NCI-H510A (cell line): Measurements from ENCODE around the gene BARX1.
"Not testable (repeated sequence)": the region's sequence is repeated elsewhere in the genome, so short reads cannot be mapped to it uniquely, and the experiment has no call there.

Experiments used
- DNase-seq: peaks from one replicate; lab custom pipeline; 2025; lab: John Stamatoyannopoulos, UW

BARX1 gene

DNA sequence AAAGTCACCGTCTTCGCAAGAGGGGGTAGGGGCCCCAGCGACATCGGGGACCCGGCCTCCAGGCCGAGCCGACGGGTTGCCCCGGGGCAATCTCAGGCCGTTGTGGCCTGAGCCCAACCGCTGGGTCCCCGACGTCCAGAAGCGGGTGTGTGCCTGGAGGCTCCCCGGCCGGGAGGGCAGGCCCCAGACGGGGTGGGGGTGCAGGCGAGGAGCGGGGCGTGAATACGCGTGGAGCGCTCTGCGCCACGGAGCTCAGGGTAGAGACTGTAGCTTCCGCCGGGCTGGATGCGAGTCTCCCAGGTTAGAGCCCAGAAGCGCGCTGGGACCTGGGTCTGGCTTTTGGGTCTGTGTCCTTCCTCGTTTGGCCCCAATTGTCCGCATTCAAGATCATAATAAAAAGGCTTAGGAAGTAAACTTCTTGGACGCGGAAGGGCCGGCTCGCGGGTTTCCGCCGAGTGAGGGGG, 3.5 kb downstream of the BARX1 start:
- DNase-seq: no peak

GRCh38 chr9:93950619-93951601, 4.2 kb downstream of the BARX1 start:
- no peak for DNase-seq

DNA sequence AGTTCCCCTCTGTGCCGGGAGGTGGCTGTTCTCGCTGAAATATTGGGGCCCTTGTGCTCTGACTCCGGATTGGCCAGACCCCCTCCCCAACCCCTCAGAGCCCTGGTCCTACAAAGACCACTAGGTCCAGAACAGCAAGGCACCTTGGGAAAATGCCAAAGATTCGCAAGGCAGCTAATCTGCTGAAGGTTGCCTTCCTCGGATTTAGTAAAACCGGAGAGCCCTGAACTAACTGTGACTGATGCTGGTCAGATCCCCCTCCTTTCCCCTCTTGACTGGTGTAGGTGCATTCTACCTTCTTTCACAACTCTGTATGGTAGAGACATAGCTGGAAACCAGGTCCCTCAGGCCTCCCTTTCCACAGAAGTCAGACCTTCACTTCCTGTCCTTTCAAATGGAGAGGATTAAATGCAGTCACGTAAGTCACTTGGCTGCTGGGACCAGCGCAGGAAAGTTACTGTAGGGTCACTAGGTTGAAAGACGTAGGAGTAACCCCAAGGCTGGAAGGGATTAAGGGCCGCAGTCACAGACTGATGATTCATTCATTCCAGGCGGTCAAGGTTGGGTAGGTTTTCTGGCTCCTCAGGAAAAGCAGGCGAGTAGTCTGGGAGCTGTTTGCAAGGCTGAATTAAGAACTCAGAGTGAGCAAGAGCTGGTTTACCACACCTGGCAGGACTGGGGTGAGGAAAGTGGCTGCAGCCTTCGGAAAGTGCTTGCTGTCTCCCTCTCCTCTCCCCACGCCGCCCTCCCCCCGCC, 5.3 kb downstream of the BARX1 start:
- no peak for DNase-seq

DNA sequence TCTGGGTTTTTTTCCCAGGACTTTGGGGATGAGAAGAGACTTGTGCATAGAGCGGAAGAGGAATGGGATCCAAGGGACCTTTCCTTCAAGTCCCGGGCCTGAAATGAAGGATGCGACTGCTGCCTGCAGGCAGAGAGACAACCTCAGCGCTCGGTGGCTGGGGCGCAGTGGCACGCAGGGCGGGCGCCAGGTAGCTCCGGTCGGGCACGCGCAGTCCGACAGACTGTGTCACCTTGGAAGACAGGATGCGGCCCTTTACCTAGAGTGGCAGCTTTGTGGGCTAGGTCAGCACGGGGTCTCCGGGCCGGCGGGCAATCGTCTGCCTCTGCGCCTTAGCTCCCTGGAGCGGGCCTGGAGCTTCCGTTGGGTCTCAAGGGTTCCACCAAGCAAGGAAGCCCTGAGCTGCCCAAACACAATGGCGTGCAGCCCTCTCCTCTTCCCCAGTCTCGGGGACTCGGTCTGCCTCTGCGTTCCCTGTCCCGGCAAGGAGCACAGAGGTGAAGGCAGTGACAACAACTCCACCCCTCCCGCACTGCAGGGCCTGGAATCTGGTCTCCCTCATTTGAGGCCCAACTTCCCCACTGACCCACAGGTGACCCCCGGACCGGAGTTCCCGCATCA, 6.0 kb downstream of the BARX1 start:
- no peak for DNase-seq

DNA sequence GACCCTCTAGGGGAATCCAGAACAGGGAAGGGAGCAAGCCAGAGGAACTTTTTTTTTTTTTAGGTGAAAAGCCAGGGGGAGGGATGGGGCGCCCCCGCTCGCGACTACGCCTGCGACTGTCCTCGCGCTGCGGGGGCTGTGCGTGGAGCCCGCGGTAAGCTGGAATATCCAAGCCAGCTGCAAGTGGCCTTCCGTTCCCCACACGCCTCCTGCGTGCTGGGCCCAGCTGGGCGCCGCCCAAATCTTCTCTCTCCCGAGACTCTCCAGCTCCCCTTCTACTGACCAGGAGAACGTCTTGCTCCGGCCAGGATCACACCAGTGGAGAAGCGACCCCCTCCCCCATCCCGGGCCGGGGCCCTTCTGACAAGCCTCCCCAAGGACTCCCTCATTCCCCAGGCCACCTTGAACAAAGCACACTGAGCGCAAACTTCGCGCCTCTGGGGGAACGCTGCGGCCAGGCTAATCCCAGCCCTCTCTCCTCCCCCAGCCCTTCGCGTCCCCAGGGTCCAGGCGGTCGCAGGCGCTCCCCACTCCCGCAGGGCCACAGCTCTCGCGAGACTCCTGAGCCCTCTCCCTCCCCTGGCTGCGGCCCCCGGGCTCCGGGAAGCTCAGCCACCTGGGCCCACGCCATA, 6.6 kb downstream of the BARX1 start:
- DNase-seq: no peak

DNA sequence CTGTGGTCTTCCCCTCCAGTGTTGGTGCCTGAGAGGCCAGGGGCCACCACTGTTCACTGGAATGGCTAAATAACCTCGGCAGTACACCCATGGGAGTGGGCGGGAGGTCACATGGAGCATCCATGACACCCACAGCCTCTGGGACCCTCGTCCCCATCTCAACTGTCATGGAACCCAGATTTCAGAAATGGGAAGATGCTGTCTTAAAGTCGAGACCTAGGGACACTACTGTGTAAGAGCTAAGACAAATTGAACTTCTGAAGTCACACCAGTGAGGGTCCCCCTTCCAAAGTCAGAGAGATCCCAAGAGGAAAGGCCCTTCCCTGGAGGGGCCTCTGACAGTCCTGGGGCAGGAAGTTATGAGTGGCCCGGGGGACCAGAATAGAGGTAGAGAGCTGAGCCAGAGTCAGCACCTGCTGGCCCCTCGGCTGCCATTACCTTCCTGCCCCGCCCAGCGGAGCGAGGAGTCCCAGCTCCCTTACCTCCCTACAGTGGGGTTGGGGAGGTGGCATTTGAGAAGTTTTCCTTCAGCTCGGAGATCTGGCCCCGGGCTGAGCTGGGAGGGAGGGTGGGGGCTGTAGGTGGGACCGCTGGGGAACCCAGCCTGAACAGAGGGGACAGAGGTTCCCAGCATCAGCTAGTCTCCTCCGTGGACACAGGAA, 7.6 kb downstream of the BARX1 start:
- DNase-seq: no peak

DNA sequence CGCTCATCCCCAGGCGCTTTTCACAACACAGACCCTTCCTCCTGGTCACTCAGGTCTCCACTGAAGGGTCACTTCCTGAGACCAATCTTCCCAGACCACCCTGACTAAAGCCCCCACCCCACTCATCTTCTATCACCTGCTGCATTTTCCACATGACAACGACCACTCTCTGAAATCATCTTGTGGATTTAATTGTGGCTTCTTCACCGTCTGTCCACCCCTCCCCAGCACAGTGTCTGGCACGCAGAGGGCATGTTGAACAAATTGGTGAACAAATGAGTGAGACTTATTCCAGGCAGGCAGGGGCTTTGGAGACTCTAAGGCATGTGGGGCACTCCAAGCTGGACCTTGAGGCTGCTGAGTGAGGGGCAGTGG, 8.8 kb downstream of the BARX1 start:
- no peak for DNase-seq

DNA sequence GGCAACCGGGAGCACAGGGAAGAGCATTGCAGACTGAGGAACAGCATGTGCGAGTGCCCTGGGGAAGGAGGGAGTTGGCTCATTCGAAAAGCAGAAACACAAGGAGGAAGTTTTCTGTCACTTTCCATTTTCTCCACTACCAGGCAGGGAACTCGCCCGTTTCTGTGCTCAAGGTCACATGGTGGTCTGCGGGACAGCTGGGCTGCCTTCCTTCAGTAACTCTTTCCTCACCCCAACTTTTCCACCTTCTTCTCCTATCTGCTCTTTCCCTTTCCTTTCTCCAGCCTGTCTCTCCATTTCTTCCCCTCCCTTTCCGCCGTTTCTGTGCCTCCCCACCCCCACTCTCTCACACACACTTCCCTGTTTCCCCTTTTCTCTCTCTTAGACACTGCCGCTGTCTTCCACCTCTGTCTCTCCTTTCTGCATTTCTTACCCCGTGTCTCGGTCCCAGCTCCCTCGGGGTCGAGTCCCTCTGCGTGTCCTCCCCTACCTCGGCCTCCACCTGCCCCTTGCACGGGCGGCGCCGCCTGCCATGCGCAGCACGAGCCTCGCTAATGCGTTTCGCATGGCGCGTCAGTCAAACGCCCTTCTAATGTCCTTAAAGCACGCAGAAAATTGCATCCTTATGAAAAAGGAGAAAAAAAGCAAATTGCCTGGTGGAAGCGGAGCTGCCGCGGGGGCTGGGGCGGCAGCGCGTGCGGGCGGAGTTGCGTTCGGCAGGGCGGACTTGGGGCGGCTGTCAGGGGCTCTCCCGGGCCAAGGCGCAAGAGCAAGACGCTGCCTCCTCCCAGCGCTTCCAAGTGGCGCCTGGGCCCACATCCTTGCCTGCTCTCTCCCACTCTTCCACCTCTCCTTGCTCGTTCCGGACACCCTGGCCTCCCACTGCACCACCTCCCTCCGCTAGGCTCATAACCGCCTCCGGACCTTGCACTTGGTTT, 9.5 kb downstream of the BARX1 start:
- no peak for DNase-seq

DNA sequence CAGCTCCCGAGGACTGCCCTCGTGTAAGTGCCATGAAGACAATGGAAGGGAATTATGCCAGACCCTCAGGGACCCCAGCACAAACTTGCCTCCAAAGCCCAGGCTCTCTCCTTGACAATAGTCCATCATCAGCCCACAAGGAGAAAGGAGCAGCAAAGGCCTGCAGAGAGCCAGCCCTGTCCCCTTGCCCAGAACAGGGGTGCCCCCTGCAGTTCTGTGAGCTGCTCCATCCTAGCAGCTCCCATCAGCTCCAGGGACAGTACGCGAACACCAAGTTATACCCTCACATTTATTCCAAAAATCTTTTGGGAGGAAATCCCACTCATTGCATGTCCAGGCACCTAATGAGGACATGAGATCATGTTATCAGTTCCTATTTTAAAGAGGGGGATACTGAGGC, 11.1 kb downstream of the BARX1 start:
- no peak for DNase-seq

DNA sequence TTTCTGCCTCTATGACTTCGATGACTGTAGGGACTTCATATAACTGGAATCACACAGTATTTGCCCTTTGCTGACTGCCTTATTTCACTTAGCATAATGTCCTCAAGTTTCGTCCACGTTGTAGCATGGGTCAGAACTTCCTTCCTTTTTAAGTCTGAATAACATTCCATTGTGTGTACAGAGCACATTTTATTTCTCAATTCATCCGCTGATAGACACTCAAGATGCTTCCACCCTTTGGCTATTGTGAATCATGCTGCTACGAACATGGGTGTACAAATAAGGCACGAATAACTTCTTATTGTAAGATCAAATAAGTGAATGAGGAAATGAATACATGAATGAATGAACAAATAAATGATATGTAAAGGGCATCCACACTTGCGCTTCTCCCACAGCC, 13.0 kb downstream of the BARX1 start:
- no peak for DNase-seq

DNA sequence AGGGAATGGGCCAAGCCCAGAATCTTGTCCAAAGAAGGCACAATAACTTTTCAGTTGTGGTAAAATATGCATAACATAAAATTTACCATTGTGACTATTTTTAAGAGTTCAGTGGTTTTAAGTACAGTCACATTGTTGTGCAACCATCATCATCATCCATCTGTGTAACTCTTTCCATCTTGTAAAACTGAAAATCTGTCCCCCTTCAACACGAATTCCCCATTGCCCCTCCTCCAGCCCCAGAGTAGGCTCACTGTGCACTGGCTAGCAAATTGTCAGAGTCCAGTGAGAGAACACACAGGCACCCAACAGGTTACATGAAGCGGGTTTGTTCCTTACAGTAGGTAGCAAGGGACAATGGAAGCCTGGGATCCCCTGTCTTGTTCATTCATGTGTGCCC, 13.7 kb downstream of the BARX1 start:
- DNase-seq: no peak

DNA sequence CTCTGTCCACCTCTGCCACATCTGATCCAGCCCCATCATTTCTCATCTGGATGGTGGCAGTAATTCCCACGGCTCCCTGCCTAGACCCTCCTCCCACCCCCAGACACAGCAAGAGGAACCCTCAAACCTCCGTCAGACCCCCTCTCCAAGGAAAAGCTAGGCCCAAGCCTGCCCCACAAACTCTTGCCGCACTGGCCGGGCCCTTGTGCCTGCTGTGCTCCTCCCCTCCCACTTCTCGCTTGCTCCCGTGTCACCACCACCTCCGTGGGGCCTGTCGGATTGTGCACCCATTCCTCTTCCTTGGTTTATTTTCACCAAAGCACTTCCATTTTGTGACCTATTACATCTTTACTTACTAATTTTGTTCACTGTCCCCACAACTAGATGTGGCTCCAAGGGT, 14.2 kb downstream of the BARX1 start:
- no peak for DNase-seq

- not testable (repeated sequence) for DNase-seq
Measured at GRCh38 chr9:93939589-93939988, 15.6 kb downstream of the BARX1 start.

DNA sequence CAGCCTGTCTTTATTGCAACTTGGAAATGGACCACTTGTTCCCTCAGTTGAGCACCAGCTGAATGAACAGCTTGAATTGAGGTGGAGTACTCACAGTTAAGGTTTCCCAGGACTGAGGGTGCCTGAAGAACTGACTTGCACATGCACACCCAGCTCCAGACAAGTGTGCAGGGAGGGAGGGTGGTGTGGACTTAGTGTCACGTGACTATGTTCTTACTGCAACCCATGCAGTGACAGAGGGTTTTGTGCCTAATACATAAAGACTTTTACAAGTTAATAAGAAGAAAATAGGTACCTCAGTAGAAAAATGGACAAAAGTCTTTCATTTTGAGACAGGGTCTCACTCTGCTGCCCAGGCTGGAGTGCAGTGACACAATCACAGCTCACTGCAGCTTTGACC, 18.0 kb downstream of the BARX1 start:
- no peak for DNase-seq

- no peak for DNase-seq
Measured at GRCh38 chr9:93931905-93932304, 23.2 kb downstream of the BARX1 start.

DNA sequence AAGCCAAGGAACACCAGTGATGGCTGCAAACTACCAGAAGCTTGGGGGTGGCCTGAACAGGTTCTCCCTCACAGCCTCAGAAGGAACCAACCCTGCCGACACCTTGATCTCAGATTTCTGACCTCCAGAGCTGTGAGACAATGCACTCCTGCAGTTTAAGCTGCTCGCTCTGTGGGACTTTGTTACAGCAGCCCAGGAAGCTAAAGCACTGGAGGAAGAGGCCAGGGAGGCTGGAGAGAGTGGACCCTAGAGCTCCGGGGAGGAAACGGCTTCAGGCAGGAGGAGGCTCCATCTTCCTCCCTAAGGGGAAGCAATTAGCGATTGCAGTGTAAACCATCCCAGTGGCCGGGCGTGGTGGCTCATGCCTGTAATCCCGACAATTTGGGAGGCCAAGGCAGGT, 25.1 kb downstream of the BARX1 start:
- DNase-seq: no peak

DNA sequence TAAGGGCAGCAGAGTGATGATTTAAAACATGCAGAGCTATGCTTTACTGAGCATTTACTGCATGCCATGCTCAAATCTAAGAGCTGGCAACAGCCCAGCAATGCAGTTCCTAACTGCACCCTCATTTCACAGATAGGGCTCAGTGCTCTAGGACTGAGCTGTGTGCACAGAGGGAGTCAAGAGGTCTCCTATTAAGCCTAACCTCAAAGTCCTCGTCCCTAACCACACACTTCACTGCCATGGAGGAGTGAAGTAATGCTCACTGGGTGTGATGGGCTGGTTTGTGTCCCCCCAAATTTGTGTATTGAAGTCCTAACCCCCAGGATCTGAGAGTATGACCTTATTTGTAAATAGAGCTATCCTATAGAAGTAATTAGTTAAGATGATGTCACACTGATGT, 25.9 kb downstream of the BARX1 start:
- DNase-seq: no peak

DNA sequence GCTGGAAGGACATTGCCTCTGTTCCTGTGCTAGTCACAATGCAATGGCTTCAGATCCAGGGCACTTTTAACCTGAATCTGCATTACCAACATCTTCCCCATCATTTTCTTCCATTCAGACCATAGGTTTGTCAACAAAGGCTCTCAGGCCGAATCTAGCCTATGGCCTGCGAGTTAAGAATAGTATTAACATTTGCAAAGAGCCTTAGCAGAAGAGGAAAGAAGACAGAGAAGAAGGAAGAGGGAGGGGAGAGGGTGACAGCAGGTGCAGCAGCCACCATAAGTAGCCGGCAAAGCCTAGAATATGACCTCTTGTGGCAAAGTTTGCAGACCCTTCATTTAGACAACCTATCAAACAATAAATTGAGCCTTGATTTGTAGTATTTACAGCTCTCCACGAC, 32.6 kb downstream of the BARX1 start:
- no peak for DNase-seq

DNA sequence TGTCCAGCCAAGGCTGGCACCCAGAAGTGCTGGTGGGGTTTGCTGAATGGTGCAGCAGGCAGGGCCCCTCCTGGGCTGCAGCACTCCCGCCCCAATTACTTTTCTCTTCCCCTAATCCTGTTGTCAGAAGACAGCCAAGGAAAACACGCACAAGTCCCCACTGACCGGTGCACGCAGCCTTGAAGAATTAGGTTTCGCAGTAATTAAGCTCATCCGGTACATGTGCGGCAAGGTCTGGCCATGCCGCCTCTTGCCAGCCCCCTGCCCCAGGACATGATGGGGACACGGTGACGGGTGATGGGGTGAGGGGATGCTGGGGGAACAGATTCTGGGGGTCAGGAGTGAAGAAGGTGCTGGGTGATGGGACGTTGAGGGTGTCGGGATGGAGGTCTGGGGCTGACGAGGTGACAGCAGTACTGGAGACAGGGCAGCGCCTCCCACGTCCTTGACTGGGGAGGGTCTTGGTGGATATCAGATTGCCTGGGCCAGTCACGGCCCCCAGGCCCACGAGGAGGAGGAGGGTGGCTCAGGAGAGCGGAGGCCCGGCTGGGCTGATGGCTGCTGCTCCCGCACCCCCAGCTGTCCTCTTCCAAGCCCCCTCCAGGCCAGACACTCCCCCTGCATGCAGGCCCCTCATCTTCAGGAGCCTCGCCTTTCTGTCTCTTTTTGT, 34.9 kb downstream of the BARX1 start:
- no peak for DNase-seq

DNA sequence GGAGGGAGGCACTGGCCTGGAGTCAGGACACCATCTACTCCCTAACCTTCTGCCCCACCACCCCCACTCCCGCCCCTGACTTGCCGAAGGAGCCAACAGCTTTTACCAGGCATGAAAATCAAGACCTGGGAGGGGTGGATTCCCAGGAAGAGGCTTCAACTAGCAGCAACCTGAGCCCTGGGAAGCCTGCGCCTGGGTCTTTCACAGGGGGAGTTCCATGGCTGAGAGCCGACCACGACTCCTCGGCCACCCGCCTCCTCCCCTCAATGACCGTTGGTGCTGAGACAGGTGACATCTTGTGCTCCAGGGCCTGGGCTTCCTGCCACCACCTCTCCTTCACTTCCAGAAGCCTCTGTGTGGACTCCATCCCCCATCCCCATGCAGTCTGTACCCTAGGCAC, 37.1 kb downstream of the BARX1 start:
- DNase-seq: no peak
